Measurements from ENCODE around the gene ASTN2.

DNA sequence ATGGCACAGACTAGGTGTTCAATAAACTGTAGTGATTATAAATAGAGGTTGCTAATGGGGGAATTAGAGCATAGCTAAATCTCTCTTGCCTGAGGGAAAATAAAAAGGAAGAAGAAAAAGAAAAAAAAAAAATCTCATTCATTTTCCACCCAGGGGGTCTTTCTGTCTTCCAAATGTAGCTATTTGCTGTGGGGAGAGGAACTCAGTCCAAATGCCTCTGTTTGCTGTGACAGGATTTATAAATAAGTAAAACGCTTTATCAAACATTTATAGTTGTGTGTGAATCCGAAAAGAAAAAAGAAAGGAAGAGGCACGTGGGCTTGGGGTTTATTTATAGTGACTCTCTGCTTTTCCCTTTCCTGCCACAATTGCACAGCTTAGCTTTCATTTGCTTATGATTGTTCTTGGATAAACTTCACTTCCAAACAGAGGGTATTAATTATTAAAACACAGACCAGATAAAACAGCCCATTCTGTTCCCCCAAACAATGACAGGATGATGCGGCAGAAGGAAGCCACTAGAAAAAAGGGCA, 245.7 kb downstream of the ASTN2 start:
- TF ChIP-seq POLR2A (IDR thresholded peaks at IDR 0.05): no peak
- TF ChIP-seq POLR2AphosphoS5 (IDR thresholded peaks at IDR 0.05): no peak
- TF ChIP-seq, protein P1, sequence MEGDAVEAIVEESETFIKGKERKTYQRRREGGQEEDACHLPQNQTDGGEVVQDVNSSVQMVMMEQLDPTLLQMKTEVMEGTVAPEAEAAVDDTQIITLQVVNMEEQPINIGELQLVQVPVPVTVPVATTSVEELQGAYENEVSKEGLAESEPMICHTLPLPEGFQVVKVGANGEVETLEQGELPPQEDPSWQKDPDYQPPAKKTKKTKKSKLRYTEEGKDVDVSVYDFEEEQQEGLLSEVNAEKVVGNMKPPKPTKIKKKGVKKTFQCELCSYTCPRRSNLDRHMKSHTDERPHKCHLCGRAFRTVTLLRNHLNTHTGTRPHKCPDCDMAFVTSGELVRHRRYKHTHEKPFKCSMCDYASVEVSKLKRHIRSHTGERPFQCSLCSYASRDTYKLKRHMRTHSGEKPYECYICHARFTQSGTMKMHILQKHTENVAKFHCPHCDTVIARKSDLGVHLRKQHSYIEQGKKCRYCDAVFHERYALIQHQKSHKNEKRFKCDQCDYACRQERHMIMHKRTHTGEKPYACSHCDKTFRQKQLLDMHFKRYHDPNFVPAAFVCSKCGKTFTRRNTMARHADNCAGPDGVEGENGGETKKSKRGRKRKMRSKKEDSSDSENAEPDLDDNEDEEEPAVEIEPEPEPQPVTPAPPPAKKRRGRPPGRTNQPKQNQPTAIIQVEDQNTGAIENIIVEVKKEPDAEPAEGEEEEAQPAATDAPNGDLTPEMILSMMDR (IDR thresholded peaks at IDR 0.05): no peak
- no peak for TF ChIP-seq EP300 (IDR thresholded peaks at IDR 0.05)

Data from sigmoid colon (tissue), 4 donors.